Smooth muscle cell (in vitro differentiated cells): ENCODE measurements around the gene TUBB8B. TPM values are rescaled to one million over a fixed set of nuclear protein-coding genes. Genes with fewer than 3 reads are reported as not detected.
A peak's percentile ranks its signal among the peaks of the same experiment; 100 is the strongest.
"Not testable (repeated sequence)": the region's sequence is repeated elsewhere in the genome, so short reads cannot be mapped to it uniquely, and the experiment has no call there.

Source experiments
- DNase-seq: peaks from one replicate; lab custom pipeline; 2025; ENCODE audit not compliant: unreplicated experiment; lab: John Stamatoyannopoulos, UW
- H2AFZ ChIP-seq: fragments of 200-600 bp; sonication (generic); 2 replicates; pipeline ENCODE4 v1.6.0; 2016; ENCODE audit warnings: antibody characterized with exemption, low read depth, mild to moderate bottlenecking
- H3F3A ChIP-seq: fragments of 200-600 bp; sonication (generic); 2 replicates; pipeline ENCODE4 v1.6.0; 2017; ENCODE audit warnings: antibody characterized with exemption, low read depth
- H3K27ac ChIP-seq: fragments of 200-600 bp; sonication (generic); 2 replicates; pipeline ENCODE4 v1.5.1; 2016; ENCODE audit warnings: low read depth, mild to moderate bottlenecking
- H3K27me3 ChIP-seq: fragments of 200-600 bp; sonication (generic); 2 replicates; pipeline ENCODE4 v1.6.1; 2016; ENCODE audit warnings: low read depth, mild to moderate bottlenecking
- H3K36me3 ChIP-seq: fragments of 200-600 bp; sonication (generic); 2 replicates; pipeline ENCODE4 v1.5.1; 2016; ENCODE audit warnings: low read depth
- H3K4me1 ChIP-seq: fragments of 200-600 bp; sonication (generic); 2 replicates; pipeline ENCODE4 v1.5.1; 2016; ENCODE audit warnings: low read depth
- H3K4me2 ChIP-seq: fragments of 200-600 bp; sonication (generic); 2 replicates; pipeline ENCODE4 v1.6.0; 2016; ENCODE audit warnings: mild to moderate bottlenecking
- H3K4me3 ChIP-seq: fragments of 200-600 bp; sonication (generic); 2 replicates; pipeline ENCODE4 v1.5.1; 2016; ENCODE audit warnings: mild to moderate bottlenecking
- H3K79me2 ChIP-seq: fragments of 200-600 bp; sonication (generic); 2 replicates; pipeline ENCODE4 v1.6.0; 2016; ENCODE audit warnings: low read depth, mild to moderate bottlenecking
- H3K9ac ChIP-seq: fragments of 200-600 bp; sonication (generic); 2 replicates; pipeline ENCODE4 v1.6.0; 2016; ENCODE audit warnings: low read depth
- H3K9me3 ChIP-seq: fragments of 200-600 bp; sonication (generic); replicated peaks from 2 replicates; pipeline ENCODE4 v1.5.1; 2016; ENCODE audit warnings: low read depth
- H4K20me1 ChIP-seq: fragments of 200-600 bp; sonication (generic); 2 replicates; pipeline ENCODE4 v1.6.0; 2016; ENCODE audit warnings: low read depth
- WGBS: methylation state at CpG from one replicate; pipeline ENCODE4 v1.1.7; 2016; ENCODE audit warnings: low lambda C conversion rate; 5-methylcytosine and 5-hydroxymethylcytosine counted together
- polyA plus RNA-seq: library from polyadenylated mRNA; unstranded; fragments of >200 nt; fragmentation: Nextera tagmentation; extraction: Ambion mirVana; gene quantifications from 2 replicates; pipeline ENCODE4 v1.2.1, GENCODE V29; 2016
- total RNA-seq: library from RNA; depleted of rRNA; stranded (reverse); fragments of >200 nt; gene quantifications from 2 replicates; pipeline ENCODE4 v1.2.3, GENCODE V29; 2014
- TF ChIP-seq, protein P1 (sequence below): fragments of 200-600 bp; sonication (generic); IDR thresholded peaks from 2 replicates; pipeline ENCODE4 v1.5.1; 2017; ENCODE audit warnings: borderline replicate concordance, mild to moderate bottlenecking, antibody characterized with exemption; ENCODE audit not compliant: insufficient read depth, poor library complexity, severe bottlenecking

TUBB8B gene
- 1.3 TPM in 1 of 2 replicates, not detected in the other for total RNA-seq
- polyA plus RNA-seq = 0.21 TPM in 1 of 2 replicates, not detected in the other

DNA sequence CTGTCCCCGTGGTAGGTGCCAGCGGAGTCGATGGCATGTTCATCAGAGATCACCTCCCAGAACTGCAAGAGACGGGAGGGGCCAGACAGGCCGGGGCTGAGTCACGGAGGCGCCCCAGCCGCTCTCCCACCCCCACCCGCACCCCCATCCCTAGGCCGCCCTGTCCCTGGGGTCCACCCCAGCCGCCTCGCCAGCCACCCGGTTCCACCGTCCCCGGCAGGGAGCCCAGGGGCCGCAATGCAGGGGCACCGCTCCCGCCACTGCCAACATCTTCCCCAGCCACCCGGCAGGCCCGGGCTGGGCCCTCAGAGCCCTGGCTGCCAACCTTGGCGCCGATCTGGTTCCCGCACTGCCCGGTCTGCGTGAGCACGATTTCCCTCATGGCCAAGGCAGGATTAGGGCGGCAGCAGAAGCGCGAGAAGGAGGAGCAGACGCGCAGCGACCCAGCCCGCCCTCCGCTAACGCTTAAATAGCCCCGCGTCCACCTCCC, at the start of gene TUBB8B:
Gene TUBB8B (minus strand): TSS at position 440 of the 490 bp plus-strand sequence. CDS start 58 bp downstream, at position 382.
- not testable (repeated sequence) for H3K27ac ChIP-seq, H3K4me1 ChIP-seq, DNase-seq, H3K79me2 ChIP-seq, H3K4me3 ChIP-seq, H3K4me2 ChIP-seq, H3K27me3 ChIP-seq, H3K36me3 ChIP-seq, H3K9ac ChIP-seq, H3K9me3 ChIP-seq, H4K20me1 ChIP-seq, H2AFZ ChIP-seq, H3F3A ChIP-seq
- WGBS = 96% methylated on average over 19 of the region's 37 CpGs

GRCh38 chr18:97252-97914, 48.0 kb upstream of the TUBB8B start:
- not testable (repeated sequence) for H3K36me3 ChIP-seq, H3K9me3 ChIP-seq, H3K27ac ChIP-seq, DNase-seq, H2AFZ ChIP-seq, H3K4me3 ChIP-seq, H3K27me3 ChIP-seq, H3F3A ChIP-seq, H3K4me1 ChIP-seq, H4K20me1 ChIP-seq, H3K4me2 ChIP-seq, H3K79me2 ChIP-seq, H3K9ac ChIP-seq
- WGBS = 85% methylated on average over 31 of the region's 31 CpGs
- TF ChIP-seq, protein P1, sequence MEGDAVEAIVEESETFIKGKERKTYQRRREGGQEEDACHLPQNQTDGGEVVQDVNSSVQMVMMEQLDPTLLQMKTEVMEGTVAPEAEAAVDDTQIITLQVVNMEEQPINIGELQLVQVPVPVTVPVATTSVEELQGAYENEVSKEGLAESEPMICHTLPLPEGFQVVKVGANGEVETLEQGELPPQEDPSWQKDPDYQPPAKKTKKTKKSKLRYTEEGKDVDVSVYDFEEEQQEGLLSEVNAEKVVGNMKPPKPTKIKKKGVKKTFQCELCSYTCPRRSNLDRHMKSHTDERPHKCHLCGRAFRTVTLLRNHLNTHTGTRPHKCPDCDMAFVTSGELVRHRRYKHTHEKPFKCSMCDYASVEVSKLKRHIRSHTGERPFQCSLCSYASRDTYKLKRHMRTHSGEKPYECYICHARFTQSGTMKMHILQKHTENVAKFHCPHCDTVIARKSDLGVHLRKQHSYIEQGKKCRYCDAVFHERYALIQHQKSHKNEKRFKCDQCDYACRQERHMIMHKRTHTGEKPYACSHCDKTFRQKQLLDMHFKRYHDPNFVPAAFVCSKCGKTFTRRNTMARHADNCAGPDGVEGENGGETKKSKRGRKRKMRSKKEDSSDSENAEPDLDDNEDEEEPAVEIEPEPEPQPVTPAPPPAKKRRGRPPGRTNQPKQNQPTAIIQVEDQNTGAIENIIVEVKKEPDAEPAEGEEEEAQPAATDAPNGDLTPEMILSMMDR = peak; percentile 29

DNA sequence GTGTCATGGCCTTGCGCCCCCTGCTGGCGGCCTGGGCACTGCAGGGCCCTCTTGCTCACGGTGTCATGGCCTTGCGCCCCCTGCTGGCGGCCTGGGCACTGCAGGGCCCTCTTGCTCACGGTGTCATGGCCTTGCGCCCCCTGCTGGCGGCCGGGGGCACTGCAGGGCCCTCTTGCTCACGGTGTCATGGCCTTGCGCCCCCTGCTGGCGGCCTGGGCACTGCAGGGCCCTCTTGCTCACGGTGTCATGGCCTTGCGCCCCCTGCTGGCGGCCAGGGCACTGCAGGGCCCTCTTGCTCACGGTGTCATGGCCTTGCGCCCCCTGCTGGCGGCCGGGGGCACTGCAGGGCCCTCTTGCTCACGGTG, 47.3 kb upstream of the TUBB8B start:
- not testable (repeated sequence) for H3K27ac ChIP-seq, H2AFZ ChIP-seq, H3K36me3 ChIP-seq, H3K4me2 ChIP-seq, H3K9ac ChIP-seq, H4K20me1 ChIP-seq, H3K4me3 ChIP-seq, H3K9me3 ChIP-seq, H3K27me3 ChIP-seq, H3K4me1 ChIP-seq, H3K79me2 ChIP-seq, DNase-seq, H3F3A ChIP-seq
- 91% methylated on average over 9 of the region's 20 CpGs for WGBS
- TF ChIP-seq, protein P1 = peak; percentile 19

DNA sequence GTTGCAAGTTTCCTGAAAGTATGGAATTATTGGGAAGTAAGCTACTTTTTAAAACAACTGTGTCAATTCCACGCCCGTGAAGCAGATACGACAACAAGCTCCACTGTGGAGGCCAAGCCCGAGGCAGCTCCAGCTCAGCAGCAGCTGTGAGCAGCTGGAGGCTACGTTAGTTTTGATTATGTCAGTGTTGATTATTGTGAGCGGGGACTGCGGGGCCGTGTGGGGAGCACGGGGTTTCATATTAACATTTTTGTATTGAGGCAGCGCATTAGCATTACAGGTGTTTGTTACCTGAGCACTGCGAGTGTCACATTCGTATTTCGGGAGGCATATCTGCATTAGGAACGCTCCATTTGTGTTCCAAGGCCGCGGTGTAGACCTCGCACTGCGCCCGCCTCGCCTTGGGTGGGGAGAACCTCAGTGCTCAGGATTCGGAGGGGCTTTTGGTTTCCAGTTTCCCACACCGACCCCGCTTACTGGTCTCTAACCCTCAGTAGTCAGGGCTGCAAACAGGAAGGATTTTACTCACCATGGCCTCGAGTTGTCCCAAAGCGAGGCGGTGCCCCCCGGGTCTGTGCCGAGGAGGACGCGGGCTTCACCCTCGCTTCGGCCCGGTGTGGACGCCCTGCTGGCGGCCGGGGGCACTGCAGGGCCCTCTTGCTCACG, 46.8 kb upstream of the TUBB8B start:
- not testable (repeated sequence) for H2AFZ ChIP-seq, H3K27ac ChIP-seq, H3K9ac ChIP-seq, H3K79me2 ChIP-seq, H3F3A ChIP-seq, H3K4me1 ChIP-seq, H3K4me2 ChIP-seq, H4K20me1 ChIP-seq, H3K36me3 ChIP-seq, DNase-seq, H3K27me3 ChIP-seq, H3K9me3 ChIP-seq, H3K4me3 ChIP-seq
- WGBS = 98% methylated on average over 31 of the region's 37 CpGs

- H3K9ac ChIP-seq, H3K79me2 ChIP-seq, H3K9me3 ChIP-seq, H3K4me1 ChIP-seq, H2AFZ ChIP-seq, H3K27ac ChIP-seq, H3K4me2 ChIP-seq, H3K36me3 ChIP-seq, H3F3A ChIP-seq, H3K27me3 ChIP-seq, DNase-seq, H3K4me3 ChIP-seq, H4K20me1 ChIP-seq: not testable (repeated sequence)
- 94% methylated on average over 17 of the region's 18 CpGs for WGBS
Observed at GRCh38 chr18:95580-95979, 46.2 kb upstream of the TUBB8B start.

DNA sequence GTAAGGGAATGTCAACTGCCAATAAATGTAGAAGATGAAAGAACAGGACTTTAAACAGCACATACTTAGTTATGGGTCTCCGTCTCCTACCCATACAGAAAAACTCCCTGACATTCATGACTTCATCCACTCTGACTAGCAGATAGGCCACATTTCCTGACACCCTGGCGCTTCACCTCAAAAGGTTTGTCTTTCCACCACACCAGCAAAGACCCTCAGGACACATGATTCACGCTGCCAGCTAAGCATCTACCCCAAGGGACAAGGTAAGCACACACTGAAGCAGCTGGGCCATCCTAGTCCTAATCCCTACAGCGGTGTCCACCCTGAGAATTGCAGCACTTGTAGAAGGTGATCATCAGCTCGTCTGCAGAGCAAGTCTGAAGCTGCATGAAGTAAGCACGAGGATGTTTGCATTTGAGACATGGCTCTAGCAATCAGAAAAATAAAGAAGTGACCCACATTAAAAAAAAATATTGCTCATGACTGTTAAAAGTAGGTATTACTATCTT, 44.5 kb upstream of the TUBB8B start:
- H3K4me3 ChIP-seq, H3F3A ChIP-seq, H3K27ac ChIP-seq, DNase-seq, H3K79me2 ChIP-seq, H3K9me3 ChIP-seq, H3K36me3 ChIP-seq, H3K4me1 ChIP-seq, H3K9ac ChIP-seq, H3K4me2 ChIP-seq, H2AFZ ChIP-seq, H3K27me3 ChIP-seq, H4K20me1 ChIP-seq: not testable (repeated sequence)
- WGBS = 71% methylated on average over 6 of the region's 6 CpGs

DNA sequence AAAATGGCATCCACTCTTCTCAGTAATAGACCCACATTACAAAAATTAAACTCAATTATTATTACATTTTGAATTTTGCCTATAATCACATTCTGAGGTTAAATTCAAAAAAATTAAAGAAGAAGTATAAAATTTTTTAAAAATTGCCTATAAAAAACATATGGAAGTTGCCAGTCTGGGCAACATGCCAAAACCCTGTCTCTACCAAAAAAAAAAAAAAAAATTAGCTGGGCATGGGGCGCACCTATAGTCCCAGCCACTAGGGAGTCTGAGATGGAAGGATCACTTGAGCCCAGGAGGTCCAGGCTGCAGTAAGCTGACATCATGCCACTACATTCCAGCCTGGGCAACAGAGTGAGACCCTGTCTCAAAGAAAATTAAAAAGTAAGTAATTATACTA, 42.1 kb upstream of the TUBB8B start:
- not testable (repeated sequence) for H2AFZ ChIP-seq, DNase-seq

More for the DNA sequence above, 42.1 kb upstream of the TUBB8B start:
- 95% methylated on average over 1 of the region's 1 CpG for WGBS
- not testable (repeated sequence) for H3K9ac ChIP-seq, H3F3A ChIP-seq, H3K36me3 ChIP-seq, H3K4me3 ChIP-seq, H3K4me2 ChIP-seq, H3K4me1 ChIP-seq, H3K9me3 ChIP-seq, H3K27ac ChIP-seq, H3K27me3 ChIP-seq, H4K20me1 ChIP-seq, H3K79me2 ChIP-seq
